A549 (cell line): ENCODE data around the gene RPP25L.

ENCODE experiments used
- POLR2A ChIP-seq: IDR thresholded peaks from 2 replicates; pipeline ENCODE4 v1.6.1; 2012; ENCODE audit warnings: mild to moderate bottlenecking, low read length
- RNF2 ChIP-seq: fragments of 200-600 bp; sonication (generic); IDR thresholded peaks from 2 replicates; pipeline ENCODE4 v1.6.1; 2016; ENCODE audit warnings: low read depth, mild to moderate bottlenecking, antibody characterized with exemption, moderate library complexity, borderline replicate concordance

DNA sequence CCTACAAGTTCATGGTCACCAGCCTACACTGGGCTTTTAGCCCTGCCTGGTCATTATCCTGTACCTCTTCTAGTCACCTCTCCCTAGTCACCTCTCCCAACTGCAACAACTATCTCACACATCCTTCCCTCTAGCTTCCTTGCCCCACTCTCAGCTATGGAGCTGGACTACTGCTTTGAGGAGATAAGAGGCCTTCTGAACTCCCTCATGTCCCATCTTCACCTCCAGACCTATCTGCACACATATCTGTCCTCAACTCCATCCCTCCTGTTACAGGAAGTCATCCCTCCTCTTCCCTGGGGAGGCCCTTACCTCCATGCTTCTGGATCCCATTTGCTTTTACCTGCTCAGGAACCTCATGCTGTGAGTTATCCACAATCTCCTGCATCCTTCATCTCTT, 5.7 kb downstream of the RPP25L start:
- TF ChIP-seq RNF2, result no peak
- no peak for TF ChIP-seq POLR2A
